Activated B cell treated with CpG ODN at 0.5 μM for 24 hours (primary cell): ENCODE results near the gene AMOTL1. TPM values are rescaled to one million over a fixed set of nuclear protein-coding genes. Genes with fewer than 3 reads are reported as not detected.
A peak's percentile ranks its signal among the peaks of the same experiment; 100 is the strongest.

ENCODE experiments used
- ATAC-seq: fragments of 200-7000 bp; cut with Tn5 transposase; one replicate; pipeline ENCODE4 v1.10.0; 2021; ENCODE audit warnings: low read depth, mild to moderate bottlenecking, moderate library complexity
- CTCF ChIA-PET: fragments of 350-600 bp; sonication (Branson Sonifier 250); formaldehyde crosslinking; loops from one replicate; lab custom pipeline; 2021; ENCODE audit warnings: antibody characterized with exemption; lab: Charles Lee
- POLR2A ChIA-PET: fragments of 350-600 bp; sonication (Branson Sonifier 250); formaldehyde crosslinking; loops from one replicate; lab custom pipeline; 2021; ENCODE audit warnings: antibody characterized with exemption; lab: Charles Lee
- DNase-seq: peaks from one replicate; pipeline ENCODE4 v3.0.0; 2022
- H3K27ac Mint-ChIP-seq: one replicate; pipeline ENCODE4 v1.8.0; 2020; ENCODE audit warnings: mixed read lengths
- H3K27me3 Mint-ChIP-seq: one replicate; pipeline ENCODE4 v1.8.0; 2021; ENCODE audit warnings: mixed read lengths
- H3K36me3 Mint-ChIP-seq: one replicate; pipeline ENCODE4 v1.8.0; 2021; ENCODE audit warnings: low read depth, mixed read lengths
- H3K4me1 Mint-ChIP-seq: one replicate; pipeline ENCODE4 v1.8.0; 2021; ENCODE audit warnings: mixed read lengths
- H3K4me3 Mint-ChIP-seq: one replicate; pipeline ENCODE4 v1.8.0; 2020; ENCODE audit warnings: mild to moderate bottlenecking, mixed read lengths
- H3K9me3 Mint-ChIP-seq: one replicate; pipeline ENCODE4 v1.8.0; 2020; ENCODE audit warnings: mixed read lengths
- intact Hi-C: fragments of 100-400 bp; cut with micrococcal nuclease; formaldehyde crosslinking; loops from one replicate; pipeline ENCODE4 v1.15.1; 2024
- total RNA-seq: library from RNA; stranded (reverse); gene quantifications from 2 replicates; pipeline ENCODE4 v1.2.3, GENCODE V29; 2022
- TF ChIP-seq, protein P1 (sequence below): fragments of 200-600 bp; IDR thresholded peaks from one replicate; pipeline ENCODE4 v1.8.0; 2022; ENCODE audit warnings: antibody characterized with exemption, mild to moderate bottlenecking

The AMOTL1 gene
- total RNA-seq, 1 donor from 2014 or later: 1.0 TPM

DNA sequence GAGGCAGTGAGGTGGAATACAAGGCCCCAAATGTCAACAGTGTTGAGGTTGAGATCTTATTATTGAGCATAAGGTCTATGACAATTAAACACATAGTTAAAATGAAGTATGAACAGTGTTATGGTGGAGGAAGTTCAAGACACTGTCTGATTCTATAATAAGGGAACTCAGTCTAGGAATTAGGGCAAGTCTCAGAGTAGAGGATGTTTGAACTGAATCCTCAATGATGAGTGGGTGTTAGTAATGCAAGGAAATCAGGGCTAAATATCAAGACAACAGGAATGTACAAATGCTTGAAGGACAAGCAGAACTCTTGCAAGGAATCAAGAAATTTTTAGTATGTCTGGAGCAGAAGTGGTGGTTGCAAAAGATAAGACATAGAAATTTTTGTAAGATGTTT lies 152.2 kb downstream of the AMOTL1 start:
- no peaks in the 10 kb centered on the region for H3K36me3 Mint-ChIP-seq
- no peak for DNase-seq
- no peaks in the 10 kb centered on the region for H3K27me3 Mint-ChIP-seq
- CTCF ChIA-PET: no interaction called here
- POLR2A ChIA-PET: no interaction called here
- H3K4me3 Mint-ChIP-seq: no peak overlapping the region
- peaks cover 21% of the 10 kb centered on the region for H3K4me1 Mint-ChIP-seq
- ATAC-seq: no peak
- intact Hi-C loops: no loop called here
- no peaks in the 10 kb centered on the region for H3K9me3 Mint-ChIP-seq
- H3K27ac Mint-ChIP-seq: no peak overlapping the region
- TF ChIP-seq, protein P1, sequence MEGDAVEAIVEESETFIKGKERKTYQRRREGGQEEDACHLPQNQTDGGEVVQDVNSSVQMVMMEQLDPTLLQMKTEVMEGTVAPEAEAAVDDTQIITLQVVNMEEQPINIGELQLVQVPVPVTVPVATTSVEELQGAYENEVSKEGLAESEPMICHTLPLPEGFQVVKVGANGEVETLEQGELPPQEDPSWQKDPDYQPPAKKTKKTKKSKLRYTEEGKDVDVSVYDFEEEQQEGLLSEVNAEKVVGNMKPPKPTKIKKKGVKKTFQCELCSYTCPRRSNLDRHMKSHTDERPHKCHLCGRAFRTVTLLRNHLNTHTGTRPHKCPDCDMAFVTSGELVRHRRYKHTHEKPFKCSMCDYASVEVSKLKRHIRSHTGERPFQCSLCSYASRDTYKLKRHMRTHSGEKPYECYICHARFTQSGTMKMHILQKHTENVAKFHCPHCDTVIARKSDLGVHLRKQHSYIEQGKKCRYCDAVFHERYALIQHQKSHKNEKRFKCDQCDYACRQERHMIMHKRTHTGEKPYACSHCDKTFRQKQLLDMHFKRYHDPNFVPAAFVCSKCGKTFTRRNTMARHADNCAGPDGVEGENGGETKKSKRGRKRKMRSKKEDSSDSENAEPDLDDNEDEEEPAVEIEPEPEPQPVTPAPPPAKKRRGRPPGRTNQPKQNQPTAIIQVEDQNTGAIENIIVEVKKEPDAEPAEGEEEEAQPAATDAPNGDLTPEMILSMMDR: no peak

DNA sequence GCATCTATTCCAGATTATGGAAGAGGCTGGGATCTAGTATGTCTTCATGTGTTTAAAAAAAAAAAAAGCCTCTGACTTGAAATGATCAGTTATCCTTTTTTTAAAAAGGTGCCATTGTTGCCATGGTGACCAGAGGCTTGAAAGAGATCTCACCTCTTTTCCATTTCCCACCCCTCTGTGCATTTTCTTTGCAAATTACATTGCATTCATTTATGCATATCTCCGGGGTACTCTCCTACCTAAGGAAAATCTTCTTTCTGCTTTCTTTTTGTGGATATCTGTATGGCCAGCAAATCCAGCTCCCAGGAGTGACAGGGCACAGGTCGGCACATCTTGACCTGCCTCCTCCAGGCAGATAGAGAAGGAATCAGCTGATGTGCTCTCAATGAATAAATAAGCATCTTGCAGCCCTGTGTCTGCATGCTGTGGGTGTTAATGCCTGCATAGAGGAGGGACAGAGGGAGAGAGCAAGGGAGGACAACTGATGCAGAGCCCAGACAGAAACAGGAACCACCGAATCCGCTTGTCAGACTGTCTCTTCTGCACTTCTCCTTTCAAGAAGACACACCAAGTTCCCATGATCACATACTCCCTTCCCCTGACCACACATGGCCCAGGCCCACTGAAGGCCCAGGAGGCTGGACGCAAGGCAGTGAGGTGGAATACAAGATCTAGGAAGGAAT lies 154.3 kb downstream of the AMOTL1 start:
- CTCF ChIA-PET: no interaction called here
- no peak overlapping the region for H3K4me3 Mint-ChIP-seq
- intact Hi-C loops: no loop called here

GRCh38 chr11:94923004-94923334 lies 154.8 kb downstream of the AMOTL1 start:
- ChIA-PET POLR2A (no interaction called here), CTCF (no interaction called here)
- ATAC-seq: no peak
- no peak for DNase-seq
- Mint-ChIP-seq H3K27me3 (no peaks in the 10 kb centered on the region), H3K36me3 (no peaks in the 10 kb centered on the region), H3K4me1 (peaks cover 28% of the 10 kb centered on the region), H3K4me3 (no peak overlapping the region), H3K9me3 (no peaks in the 10 kb centered on the region), H3K27ac (no peak overlapping the region)
- intact Hi-C loops: no loop called here
- TF ChIP-seq, protein P1: no peak

More for the DNA sequence above, 154.3 kb downstream of the AMOTL1 start:
- DNase-seq: no peak
- Mint-ChIP-seq H3K36me3 (no peaks in the 10 kb centered on the region), H3K4me1 (peaks cover 28% of the 10 kb centered on the region), H3K27ac (no peak overlapping the region), H3K9me3 (no peaks in the 10 kb centered on the region), H3K27me3 (no peaks in the 10 kb centered on the region)
- POLR2A ChIA-PET: no interaction called here
- TF ChIP-seq, protein P1: no peak
- peak; percentile 7 for ATAC-seq

GRCh38 chr11:94924171-94924572 lies 156.0 kb downstream of the AMOTL1 start:
- POLR2A ChIA-PET: no interaction called here
- Mint-ChIP-seq H3K36me3 (no peaks in the 10 kb centered on the region), H3K9me3 (no peaks in the 10 kb centered on the region), H3K27me3 (no peaks in the 10 kb centered on the region), H3K4me3 (no peak overlapping the region), H3K4me1 (peaks cover 28% of the 10 kb centered on the region), H3K27ac (no peak overlapping the region)
- intact Hi-C loops: no loop called here
- no peak for ATAC-seq
- CTCF ChIA-PET: no interaction called here
- no peak for DNase-seq
- TF ChIP-seq, protein P1: no peak

DNA sequence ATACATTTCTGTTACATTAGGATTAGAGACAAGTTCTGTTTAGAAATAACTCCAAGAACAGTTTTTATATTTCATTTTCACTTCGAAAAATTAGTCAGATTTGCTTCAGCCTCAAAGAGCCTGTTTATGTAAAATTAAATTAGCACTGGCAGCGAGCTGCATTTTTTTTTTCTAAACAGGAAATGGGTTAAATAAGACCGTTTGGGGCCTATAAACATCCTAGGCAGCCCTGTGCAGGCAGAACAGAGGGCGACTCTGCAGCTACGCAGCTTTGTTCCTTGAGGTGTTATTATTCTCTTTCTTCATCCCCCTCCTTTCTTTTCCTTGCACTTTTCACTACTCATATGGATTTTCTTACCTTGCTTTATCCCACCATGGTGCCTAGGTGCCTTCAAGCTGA lies 156.5 kb downstream of the AMOTL1 start:
- no peak overlapping the region for H3K4me3 Mint-ChIP-seq
- no peak for ATAC-seq
- intact Hi-C loops: no loop called here
- no peaks in the 10 kb centered on the region for H3K27me3 Mint-ChIP-seq
- CTCF ChIA-PET: no interaction called here
- no peak for DNase-seq
- POLR2A ChIA-PET: no interaction called here
- H3K27ac Mint-ChIP-seq: no peak overlapping the region
- H3K4me1 Mint-ChIP-seq: peaks cover 28% of the 10 kb centered on the region
- TF ChIP-seq, protein P1: no peak
- no peaks in the 10 kb centered on the region for H3K36me3 Mint-ChIP-seq
- no peaks in the 10 kb centered on the region for H3K9me3 Mint-ChIP-seq
